PFSK-1 (cell line): ENCODE results near the gene NT5C3B.

Source experiments
- FOXP2 ChIP-seq: optimal IDR thresholded peaks from 2 replicates; pipeline ENCODE3; 2011; ENCODE audit warnings: borderline replicate concordance, control low read depth, inconsistent platforms; ENCODE audit not compliant: insufficient read depth; ENCODE audit errors: extremely low read length, extremely low read depth
- POLR2AphosphoS5 ChIP-seq: IDR thresholded peaks from 2 replicates; pipeline ENCODE4 v1.6.1; 2012; ENCODE audit warnings: low read depth, mild to moderate bottlenecking, control low read depth, low read length, moderate library complexity
- REST ChIP-seq, 2 experiments: IDR thresholded peaks; 2 replicates each; pipeline versions ENCODE4 v1.6.1 to v1.8.0; 2011 to 2012; ENCODE audit warnings: low read depth in 2 of 2, low read length in 2 of 2, control low read depth in 1 of 2, inconsistent platforms in 1 of 2, mild to moderate bottlenecking in 1 of 2, moderate library complexity in 1 of 2; ENCODE audit not compliant: insufficient read depth in 1 of 2
- SIN3A ChIP-seq: IDR thresholded peaks from 2 replicates; pipeline ENCODE4 v1.6.1; 2012; ENCODE audit warnings: mild to moderate bottlenecking, low read length, moderate library complexity, borderline replicate concordance; ENCODE audit not compliant: insufficient read depth
- TAF1 ChIP-seq: IDR thresholded peaks from 2 replicates; pipeline ENCODE4 v1.6.1; 2012; ENCODE audit warnings: low read length, control low read depth, borderline replicate concordance; ENCODE audit not compliant: insufficient read depth

The NT5C3B gene

GRCh38 chr17:41796121-41796895, 39.7 kb downstream of the NT5C3B start:
- no peak for TF ChIP-seq POLR2AphosphoS5
- TF ChIP-seq REST (IDR thresholded peaks at IDR 0.05; ENCODE audit: insufficient read depth in 1 of 2, low read depth in 2 of 2, low read length in 2 of 2), result no peak
- TF ChIP-seq FOXP2, result no peak
- no peak for TF ChIP-seq TAF1
- no peak for TF ChIP-seq SIN3A

- no peak for TF ChIP-seq REST (IDR thresholded peaks at IDR 0.05; ENCODE audit: insufficient read depth in 1 of 2, low read depth in 2 of 2, low read length in 2 of 2)
- no peak for TF ChIP-seq TAF1
- no peak for TF ChIP-seq POLR2AphosphoS5
- no peak for TF ChIP-seq FOXP2
- no peak for TF ChIP-seq SIN3A
These were observed 41.5 kb downstream of the NT5C3B start for GRCh38 chr17:41794540-41794975.

GRCh38 chr17:41793784-41794539, 42.1 kb downstream of the NT5C3B start:
- TF ChIP-seq SIN3A (no peak), REST (IDR thresholded peaks at IDR 0.05; ENCODE audit: insufficient read depth in 1 of 2, low read depth in 2 of 2, low read length in 2 of 2) (no peak), TAF1 (no peak), FOXP2 (no peak), POLR2AphosphoS5 (no peak)

- no peak for TF ChIP-seq SIN3A
- TF ChIP-seq TAF1, result no peak
- no peak for TF ChIP-seq FOXP2
- TF ChIP-seq REST (IDR thresholded peaks at IDR 0.05; ENCODE audit: insufficient read depth in 1 of 2, low read depth in 2 of 2, low read length in 2 of 2), result no peak
- no peak for TF ChIP-seq POLR2AphosphoS5
These were observed 42.9 kb downstream of the NT5C3B start for GRCh38 chr17:41792845-41793783.
